SKM-1 treated with dmso at 0.1 percent for 144 hours (cell line): Measurements from ENCODE around the gene UGT1A10.
"Not testable (repeated sequence)": the region's sequence is repeated elsewhere in the genome, so short reads cannot be mapped to it uniquely, and the experiment has no call there.

Experiments used
- DNase-seq: peaks from one replicate; lab custom pipeline; 2025; ENCODE audit not compliant: unreplicated experiment; lab: John Stamatoyannopoulos, UW

UGT1A10 gene

DNA sequence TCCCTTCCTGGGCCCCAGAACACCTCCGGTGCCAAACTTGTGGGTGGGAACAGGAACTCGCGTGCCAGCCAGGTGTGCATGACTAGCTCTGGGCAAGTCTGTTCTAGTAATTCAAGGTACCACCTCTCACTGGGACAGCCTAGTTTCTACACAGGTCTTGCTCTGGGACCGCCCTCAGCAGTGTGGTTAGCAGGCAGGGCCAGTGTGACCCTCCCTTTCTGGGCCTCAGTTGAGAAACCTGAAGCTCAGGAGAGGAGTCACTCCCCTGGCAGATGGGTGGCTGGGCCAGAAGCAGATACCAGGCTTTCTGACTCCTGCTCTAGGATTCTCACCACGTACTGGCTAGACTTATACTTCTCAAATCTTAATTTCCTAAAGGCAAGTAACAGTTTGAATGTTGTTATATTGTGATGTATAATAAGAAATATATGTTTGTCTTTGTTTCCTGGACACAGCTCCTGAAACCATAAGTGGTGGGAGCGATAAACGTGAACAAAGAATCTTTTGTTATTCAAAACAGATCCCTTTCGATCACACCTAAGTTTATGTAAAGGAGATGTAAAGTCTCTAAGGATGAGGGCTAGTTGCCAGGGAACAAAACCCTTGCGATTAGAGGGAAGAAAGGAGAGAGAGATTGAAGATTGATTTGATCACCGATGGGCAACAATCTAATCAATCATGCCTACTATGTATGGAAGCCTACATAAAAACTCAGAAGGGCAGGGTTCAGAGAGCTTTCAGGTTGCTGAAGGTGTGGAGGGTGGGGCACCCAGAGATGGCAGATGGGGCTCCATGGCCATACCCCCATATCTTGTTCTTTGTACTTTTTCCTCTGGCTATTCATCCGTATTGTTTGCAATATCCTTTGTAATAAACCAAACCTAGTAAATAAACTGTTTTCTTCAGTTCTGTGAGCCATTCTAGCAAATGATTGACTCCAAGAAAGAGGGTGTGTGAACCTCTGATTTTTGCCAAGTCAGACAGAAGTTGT is 55.5 kb downstream of the UGT1A10 start:
- no peak for DNase-seq

DNA sequence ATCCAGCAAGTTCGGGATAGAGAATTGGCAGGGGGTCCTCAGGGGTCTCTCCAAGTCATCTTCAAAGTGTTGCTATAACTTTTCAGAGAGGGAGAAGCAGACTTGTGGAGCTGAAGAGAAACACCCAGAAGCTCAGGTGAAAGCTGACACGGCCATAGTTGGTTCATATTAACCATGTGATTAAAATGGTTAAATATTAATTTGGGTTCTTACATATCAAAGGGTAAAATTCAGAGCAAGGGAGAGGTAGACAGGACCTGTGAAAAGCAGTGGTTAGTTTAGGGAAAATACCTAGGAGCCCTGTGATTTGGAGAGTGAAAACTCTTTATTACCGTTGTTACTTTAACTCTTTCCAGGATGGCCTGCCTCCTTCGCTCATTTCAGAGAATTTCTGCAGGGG is 56.4 kb downstream of the UGT1A10 start, which contains the start of gene UGT1A6:
Gene UGT1A6, plus strand, starts transcription at position 243 of the 400 bp plus-strand sequence. Its CDS starts 115 bp downstream, at position 358.
- DNase-seq = no peak

DNA sequence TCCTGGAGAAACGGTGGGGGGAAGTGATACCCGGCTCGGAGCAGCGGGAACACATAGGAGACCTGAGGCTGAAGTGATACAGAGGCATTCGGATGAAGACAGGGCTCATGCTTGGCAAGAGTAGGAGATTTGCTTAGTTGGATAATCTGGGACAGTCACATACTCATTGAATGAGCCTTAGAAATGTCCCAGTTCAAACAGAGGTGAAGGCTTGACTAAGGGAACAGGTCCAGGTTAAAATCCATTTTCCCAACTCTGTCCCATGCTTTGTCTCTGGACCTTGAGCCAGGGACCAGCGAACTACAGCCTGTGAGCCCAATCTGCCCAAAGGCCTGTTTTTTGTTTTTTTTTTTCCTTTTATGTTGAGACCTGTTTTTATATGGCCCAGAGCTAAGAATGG is 57.7 kb downstream of the UGT1A10 start:
- no peak for DNase-seq

DNA sequence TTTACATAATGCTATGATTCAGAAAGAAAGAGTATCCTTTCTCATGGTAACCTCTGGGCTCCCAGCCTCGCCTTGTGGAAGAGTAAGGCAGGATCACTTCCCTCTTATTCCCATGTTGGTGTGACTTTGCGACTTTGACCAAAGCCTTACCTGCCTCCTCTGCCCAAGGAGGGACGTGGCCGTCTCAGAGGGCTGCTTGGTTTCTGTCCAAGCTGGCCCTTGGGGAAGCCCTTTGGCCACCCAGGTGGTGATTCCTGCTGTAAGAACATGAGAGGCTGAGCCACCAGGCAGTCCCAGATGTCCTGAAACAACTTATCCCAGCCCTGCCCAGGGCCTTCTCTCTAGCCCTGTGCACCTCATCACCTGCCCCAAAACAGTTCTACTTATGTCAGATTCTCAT is 62.5 kb downstream of the UGT1A10 start:
- DNase-seq = no peak

DNA sequence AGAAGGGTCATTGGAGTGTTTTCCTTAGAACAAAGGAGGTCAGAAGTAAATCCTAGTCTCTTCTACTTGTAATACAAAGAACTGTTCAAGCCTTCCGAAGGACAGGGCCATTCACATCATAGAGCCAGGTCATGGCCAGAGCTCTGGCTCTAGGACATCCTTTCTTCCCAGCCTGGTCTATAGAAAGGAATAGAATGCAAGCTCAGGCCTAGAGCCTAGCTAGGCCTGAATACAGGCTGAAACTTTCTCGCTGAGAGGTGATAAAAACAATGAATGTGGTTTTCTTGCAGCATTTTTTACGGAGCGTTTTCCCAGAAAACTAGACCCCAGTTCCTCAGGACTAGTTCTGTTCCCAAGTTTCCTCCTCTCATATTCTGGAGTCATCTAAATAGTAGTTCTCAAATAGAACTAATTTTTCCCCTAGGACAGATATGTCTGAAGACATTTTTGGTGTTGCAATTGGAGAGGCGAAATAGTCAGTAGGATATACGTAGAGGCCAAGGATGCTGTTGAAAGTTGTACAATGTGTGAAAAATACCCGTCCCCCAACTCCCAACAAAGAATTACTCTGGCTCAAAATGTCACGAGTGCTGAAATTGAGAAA is 63.3 kb downstream of the UGT1A10 start:
- no peak for DNase-seq

DNA sequence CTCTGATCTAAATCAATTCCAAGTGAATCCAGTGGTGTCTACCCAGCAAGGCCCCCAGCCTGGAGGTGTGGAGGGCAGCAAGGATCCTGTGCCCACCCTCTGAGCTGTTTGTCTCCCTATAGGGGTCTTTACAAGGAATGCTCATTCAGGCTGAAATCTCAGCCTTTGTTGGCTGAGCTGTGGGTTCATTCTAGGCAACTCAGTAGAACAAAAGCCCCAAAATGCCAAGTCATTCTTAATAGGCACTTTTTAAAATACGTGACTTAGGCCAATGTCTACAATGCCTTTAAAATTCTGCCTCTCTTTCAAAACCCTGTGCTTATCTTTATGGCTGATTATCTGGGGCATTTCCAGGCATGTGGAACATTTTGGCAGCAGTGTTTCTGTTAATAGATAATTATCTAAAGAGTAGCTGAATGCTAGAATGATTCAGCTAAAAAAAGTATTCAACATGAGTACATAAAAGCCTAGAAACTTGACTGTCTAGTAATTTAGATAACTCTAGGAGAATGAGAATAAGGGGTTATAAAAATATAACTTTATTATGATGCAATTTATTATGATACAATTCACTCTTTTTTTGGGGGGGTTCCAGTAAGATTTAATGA is 63.9 kb downstream of the UGT1A10 start:
- no peak for DNase-seq

DNA sequence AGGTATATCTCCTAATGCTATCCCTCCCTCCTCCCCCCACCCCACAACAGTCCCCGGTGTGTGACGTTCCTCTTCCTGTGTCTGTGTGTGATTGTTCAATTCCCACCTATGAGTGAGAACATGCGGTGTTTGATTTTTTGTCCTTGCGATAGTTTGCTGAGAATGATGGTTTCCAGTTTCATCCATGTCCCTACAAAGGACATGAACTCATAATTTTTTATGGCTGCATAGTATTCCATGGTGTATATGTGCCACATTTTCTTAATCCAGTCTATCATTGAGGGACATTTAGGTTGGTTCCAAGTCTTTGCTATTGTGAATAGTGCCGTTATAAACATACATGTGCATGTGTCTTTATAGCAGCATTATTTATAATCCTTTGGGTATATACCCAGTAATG is 64.6 kb downstream of the UGT1A10 start:
- not testable (repeated sequence) for DNase-seq

DNA sequence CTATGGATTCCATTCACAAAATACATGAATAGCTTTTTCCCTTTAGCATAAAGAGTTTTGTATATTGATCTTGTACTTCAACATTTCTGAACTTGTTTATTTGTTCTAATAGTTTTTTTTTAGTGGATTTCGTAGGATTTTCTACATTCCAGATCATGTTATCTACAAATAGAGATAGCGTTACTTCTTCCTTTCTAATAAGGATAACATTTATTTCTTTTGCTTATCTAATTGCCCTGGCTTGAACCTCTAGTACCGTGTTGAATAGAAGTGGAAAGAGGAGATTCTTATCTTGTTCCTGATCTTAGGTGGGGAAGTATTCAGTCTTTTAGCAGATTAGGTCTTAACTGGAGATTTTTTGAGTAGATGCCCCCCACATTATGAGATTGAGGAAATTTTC is 66.0 kb downstream of the UGT1A10 start:
- no peak for DNase-seq

DNA sequence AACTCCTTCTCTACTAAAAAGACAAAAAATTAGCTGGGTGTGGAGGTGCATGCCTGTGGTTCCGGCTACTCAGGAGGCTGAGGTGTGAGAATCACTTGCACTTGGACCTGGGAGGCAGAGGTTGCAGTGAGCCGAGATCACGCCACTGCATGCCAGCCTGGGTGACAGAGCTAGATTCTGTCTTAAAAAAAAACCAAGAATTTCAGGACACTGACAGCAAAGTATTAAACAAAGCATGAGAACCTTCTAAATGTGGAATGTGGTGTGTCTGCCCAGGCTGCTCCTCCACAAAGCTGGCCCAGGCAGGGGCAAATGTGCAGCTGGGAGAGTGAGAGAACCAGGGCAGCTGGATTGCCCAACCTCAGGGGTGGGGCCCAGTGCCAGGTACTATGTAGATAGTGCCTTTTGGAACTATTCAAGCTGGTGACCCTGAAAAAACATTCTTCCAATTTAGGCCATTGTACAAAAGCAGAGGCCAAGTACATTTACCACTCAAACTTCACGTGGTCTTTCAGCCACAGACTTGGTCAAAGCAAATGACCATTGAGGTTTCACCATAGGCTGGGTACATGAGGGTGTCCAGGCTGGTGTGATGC is 69.8 kb downstream of the UGT1A10 start:
- DNase-seq = no peak

DNA sequence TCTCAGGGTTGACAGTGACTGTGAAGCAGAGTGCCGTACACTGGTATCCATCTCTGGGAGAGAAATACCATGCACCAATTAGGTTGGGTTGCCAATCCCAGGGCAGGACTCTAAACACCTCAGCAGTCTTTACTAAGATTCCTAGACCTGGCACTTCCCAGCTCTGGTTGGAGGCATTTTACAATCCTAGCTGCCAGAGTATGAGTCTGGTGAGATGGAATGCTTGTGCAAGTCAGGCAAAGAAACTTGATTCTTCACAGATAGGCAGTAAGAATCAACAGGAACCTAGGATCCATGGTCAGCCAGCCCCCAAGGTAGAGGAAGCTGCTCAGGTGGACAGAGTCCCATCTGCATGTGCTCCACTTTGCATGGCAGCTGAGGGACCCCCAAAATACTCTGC is 70.5 kb downstream of the UGT1A10 start:
- DNase-seq = no peak

DNA sequence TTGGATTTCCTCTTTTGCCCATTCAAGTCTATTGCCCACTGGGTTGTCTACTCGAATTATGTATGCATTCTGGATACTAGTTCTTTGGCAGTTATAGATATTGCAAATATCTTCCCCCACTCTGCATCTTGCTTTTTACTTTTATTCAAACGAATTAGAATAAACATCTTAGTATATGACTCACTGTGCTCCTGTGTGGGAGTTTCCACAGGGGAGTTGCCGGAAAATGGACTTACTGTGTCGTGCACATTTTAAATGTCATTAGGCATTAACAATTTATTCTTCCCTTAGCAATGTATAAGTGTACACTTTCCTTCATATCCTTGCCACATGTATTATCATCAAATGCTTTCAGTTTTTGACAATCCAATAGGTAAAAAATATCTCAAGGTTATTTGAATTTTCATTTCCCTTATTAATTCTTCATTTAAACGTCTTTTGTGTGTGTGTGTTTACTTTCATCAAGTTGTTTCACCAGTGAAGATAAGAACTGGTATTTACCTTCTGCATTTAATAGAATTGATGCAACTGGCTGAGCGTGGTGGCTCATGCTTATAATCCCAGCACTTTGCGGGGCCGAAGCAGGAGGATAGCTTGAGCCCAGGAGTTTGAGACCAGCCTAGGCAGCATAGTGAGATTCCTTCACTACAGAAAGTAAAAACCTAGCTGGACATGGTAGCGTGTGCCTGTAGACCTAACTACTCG is 71.8 kb downstream of the UGT1A10 start:
- DNase-seq = no peak

DNA sequence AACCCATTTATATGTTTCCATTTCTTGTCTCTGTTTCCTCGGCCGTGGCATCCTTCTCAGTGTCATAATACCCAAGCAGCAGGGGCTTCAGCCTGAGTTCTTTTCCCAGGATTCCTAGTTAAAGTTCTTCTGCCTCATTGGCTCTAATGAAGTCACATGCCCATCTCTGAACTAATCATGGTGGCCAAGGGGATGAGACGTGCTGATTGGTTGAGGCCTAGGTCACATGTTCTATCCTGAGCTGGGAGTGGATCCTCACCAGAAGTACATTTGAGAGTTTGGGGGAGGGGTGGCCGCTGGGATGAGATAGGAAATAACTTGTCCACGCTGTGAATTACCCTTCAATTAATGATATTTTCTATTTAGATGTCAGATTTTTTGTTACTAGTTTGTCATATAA is 72.7 kb downstream of the UGT1A10 start:
- DNase-seq = no peak

DNA sequence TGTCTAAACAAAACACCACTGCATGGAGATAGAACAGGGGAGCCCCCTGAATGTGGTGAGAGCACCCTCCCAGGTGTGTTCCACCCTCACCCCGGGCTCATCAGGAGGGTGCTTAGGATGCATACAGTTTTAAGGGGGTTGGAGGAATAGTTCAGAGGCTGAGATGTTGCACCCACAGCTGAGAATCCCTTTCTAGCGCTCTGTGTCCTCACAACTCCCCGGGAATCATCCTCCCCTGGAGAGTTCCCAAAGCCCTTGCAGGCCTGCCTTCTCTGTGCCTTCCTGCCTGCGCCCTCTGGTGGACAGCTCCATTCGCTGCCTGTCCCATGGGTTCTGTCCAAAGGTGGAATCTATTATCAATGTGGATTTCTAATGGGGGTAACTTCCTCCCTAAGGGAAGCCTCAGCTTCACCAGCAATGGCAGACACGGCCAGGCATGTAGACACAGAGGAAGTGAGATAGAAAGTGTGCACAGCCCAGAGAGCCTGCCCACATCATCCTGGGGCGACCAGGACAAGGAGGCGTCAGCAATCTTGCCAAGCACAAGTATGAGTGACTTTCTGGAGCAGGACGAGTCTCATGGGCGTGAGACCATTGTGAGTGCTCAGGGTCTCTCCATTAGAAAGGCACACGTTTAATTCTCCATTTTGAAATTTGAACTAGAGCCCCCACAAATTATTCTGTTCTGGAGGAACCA is 75.2 kb downstream of the UGT1A10 start:
- DNase-seq = peak; percentile 46

DNA sequence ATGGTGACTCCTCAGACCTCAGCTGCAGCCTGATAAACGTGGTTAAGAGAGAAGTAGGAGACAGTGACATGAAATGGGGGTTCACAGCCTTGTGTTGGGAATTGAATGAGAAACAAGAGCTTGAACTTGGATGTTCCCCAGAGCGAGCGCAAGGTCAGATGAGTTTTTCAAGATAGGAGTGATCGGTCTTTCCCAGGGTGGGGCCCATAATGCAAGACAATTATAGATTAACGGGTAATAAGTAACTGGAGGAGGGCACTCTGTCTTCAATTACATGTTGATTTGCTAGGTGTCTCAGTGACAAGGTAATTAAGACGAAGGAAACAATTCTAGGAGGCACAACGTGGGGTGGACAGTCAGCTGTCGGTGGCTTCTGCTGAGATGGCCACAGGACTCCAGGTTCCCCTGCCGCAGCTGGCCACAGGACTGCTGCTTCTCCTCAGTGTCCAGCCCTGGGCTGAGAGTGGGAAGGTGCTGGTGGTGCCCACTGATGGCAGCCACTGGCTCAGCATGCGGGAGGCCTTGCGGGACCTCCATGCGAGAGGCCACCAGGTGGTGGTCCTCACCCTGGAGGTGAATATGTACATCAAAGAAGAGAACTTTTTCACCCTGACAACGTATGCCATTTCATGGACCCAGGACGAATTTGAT is 76.5 kb downstream of the UGT1A10 start, which contains the start of gene UGT1A5:
Gene UGT1A5, plus strand, starts transcription at position 297 of the 651 bp plus-strand sequence. Its CDS starts 85 bp downstream, at position 382.
- no peak for DNase-seq

DNA sequence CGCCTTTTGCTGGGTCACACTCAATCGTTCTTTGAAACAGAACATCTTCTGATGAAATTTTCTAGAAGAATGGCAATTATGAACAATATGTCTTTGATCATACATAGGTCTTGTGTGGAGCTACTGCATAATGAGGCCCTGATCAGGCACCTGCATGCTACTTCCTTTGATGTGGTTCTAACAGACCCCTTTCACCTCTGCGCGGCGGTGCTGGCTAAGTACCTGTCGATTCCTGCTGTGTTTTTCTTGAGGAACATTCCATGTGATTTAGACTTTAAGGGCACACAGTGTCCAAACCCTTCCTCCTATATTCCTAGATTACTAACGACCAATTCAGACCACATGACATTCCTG is 77.0 kb downstream of the UGT1A10 start:
- DNase-seq = no peak

DNA sequence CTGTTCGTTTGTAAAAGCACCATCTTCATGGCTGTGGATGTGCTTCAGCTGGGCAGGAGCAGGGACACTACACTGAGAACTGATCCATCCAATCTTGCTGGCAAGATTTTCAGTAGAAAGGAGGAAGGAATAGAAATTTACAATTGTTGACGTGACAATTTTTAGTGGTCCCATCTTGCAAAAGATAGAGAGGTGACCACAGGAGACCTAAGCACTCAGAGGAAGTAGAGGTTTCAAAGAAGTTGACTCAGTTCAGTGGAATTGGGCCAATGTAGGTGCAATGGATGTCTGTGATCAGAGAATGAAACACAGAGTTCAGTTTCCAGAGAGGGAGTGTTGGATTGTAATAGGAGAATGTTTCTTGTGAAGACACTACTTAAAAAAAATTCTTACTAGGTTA is 77.9 kb downstream of the UGT1A10 start:
- no peak for DNase-seq

DNA sequence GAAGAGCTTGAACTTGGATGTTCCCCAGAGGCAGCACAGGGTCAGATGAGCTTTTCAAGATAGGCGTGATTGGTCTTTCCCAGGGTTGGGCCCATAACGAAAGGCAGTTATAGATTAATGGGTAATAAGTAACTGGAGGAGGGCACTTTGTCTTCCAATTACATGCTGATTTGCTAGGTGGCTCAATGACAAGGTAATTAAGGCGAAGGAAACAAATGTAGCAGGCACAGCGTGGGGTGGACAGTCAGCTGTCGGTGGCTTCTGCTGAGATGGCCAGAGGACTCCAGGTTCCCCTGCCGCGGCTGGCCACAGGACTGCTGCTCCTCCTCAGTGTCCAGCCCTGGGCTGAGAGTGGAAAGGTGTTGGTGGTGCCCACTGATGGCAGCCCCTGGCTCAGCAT is 82.3 kb downstream of the UGT1A10 start, which contains the start of gene UGT1A4:
Gene UGT1A4, plus strand, starts transcription at position 185 of the 400 bp plus-strand sequence. Its CDS starts 85 bp downstream, at position 270.
- no peak for DNase-seq

DNA sequence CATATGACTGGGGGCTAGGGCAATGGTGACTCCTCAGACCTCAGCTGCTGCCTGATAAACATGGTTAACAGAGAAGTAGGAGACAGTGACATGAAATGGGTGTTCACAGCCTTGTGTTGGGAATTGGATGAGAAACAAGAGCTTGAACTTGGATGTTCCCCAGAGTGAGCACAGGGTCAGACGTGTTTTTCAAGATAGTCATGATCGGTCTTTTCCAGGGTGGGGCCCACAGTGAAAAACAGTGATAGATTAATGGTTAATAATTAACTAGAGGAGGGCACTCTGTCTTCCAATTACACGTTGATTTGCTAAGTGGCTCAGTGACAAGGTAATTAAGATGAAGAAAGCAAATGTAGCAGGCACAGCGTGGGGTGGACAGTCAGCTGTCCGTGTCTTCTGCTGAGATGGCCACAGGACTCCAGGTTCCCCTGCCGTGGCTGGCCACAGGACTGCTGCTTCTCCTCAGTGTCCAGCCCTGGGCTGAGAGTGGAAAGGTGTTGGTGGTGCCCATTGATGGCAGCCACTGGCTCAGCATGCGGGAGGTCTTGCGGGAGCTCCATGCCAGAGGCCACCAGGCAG is 92.6 kb downstream of the UGT1A10 start, which contains the start of gene UGT1A3:
Gene UGT1A3, plus strand, starts transcription at position 320 of the 579 bp plus-strand sequence. Its CDS starts 85 bp downstream, at position 405.
- DNase-seq = no peak
